HCT116 (cell line): Measurements from ENCODE around the gene ROCK2.

Source experiments
- EZH2 ChIP-seq: fragments of 200-600 bp; sonication (generic); IDR thresholded peaks from 2 replicates; pipeline ENCODE4 v1.6.1; 2017; ENCODE audit warnings: antibody characterized with exemption, mixed run types
- EZH2phosphoT487 ChIP-seq: fragments of 200-600 bp; IDR thresholded peaks from 2 replicates; pipeline ENCODE4 v1.6.1; 2018; ENCODE audit warnings: antibody characterized with exemption, borderline replicate concordance
- POLR2A ChIP-seq: IDR thresholded peaks from 2 replicates; pipeline ENCODE4 v1.7.0; 2011; ENCODE audit warnings: borderline replicate concordance; ENCODE audit not compliant: insufficient read depth, insufficient read length; ENCODE audit errors: extremely low read depth
- POLR2AphosphoS5 ChIP-seq: IDR thresholded peaks from 2 replicates; pipeline ENCODE4 v1.6.1; 2011; ENCODE audit warnings: mild to moderate bottlenecking, low read depth, low read length, moderate library complexity
- RAD21 ChIP-seq: IDR thresholded peaks from 2 replicates; pipeline ENCODE4 v1.6.1; 2012; ENCODE audit warnings: low read depth, mild to moderate bottlenecking
- TF ChIP-seq, protein P1 (sequence below), 3 experiments: fragments of 200-600 bp in 1 of 3; sonication (generic) in 1 of 3; IDR thresholded peaks in 2 of 3; conservative IDR thresholded peaks in 1 of 3; 2 replicates each; pipeline ENCODE4 v1.5.1; 2012 to 2017; ENCODE audit warnings: low read depth in 2 of 3, low read length in 2 of 3, antibody characterized with exemption in 1 of 3, borderline replicate concordance in 1 of 3, control low read depth in 1 of 3, mild to moderate bottlenecking in 1 of 3, mixed read lengths in 1 of 3, mixed run types in 1 of 3, moderate library complexity in 1 of 3; ENCODE audit not compliant: insufficient read depth in 1 of 3

GRCh38 chr2:11290713-11291112 is 53.7 kb downstream of the ROCK2 start:
- TF ChIP-seq EZH2phosphoT487 (no peak), EZH2 (no peak), POLR2A (no peak), RAD21 (no peak), POLR2AphosphoS5 (no peak)
- TF ChIP-seq, protein P1, sequence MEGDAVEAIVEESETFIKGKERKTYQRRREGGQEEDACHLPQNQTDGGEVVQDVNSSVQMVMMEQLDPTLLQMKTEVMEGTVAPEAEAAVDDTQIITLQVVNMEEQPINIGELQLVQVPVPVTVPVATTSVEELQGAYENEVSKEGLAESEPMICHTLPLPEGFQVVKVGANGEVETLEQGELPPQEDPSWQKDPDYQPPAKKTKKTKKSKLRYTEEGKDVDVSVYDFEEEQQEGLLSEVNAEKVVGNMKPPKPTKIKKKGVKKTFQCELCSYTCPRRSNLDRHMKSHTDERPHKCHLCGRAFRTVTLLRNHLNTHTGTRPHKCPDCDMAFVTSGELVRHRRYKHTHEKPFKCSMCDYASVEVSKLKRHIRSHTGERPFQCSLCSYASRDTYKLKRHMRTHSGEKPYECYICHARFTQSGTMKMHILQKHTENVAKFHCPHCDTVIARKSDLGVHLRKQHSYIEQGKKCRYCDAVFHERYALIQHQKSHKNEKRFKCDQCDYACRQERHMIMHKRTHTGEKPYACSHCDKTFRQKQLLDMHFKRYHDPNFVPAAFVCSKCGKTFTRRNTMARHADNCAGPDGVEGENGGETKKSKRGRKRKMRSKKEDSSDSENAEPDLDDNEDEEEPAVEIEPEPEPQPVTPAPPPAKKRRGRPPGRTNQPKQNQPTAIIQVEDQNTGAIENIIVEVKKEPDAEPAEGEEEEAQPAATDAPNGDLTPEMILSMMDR (IDR thresholded peaks at IDR 0.05 in 2 of 3, conservative IDR thresholded peaks at IDR 0.05 in 1 of 3; ENCODE audit: borderline replicate concordance in 1 of 3, insufficient read depth in 1 of 3, low read depth in 2 of 3, low read length in 2 of 3): no peak
